Upper lobe of right lung (tissue), 1 donor: ENCODE data around the gene SLAMF6. TPM values are rescaled to one million over a fixed set of nuclear protein-coding genes. Genes with fewer than 3 reads are reported as not detected.
A peak's percentile ranks its signal among the peaks of the same experiment; 100 is the strongest.
"Not testable (repeated sequence)": the region's sequence is repeated elsewhere in the genome, so short reads cannot be mapped to it uniquely, and the experiment has no call there.

Experiments used
- ATAC-seq: fragments of 200-7000 bp; cut with Tn5 transposase; one replicate; pipeline ENCODE4 v1.9.1; 2020; ENCODE audit warnings: mild to moderate bottlenecking, moderate library complexity
- DNase-seq: peaks from one replicate; pipeline ENCODE4 v3.0.0-alpha.2; 2020
- H3K27ac ChIP-seq: fragments of 200-600 bp; one replicate; pipeline ENCODE4 v1.8.0; 2022
- H3K27me3 ChIP-seq: fragments of 200-600 bp; one replicate; pipeline ENCODE4 v1.8.0; 2022; ENCODE audit warnings: mild to moderate bottlenecking
- H3K36me3 ChIP-seq: fragments of 200-600 bp; one replicate; pipeline ENCODE4 v1.8.0; 2022
- H3K4me1 ChIP-seq: fragments of 200-600 bp; one replicate; pipeline ENCODE4 v1.8.0; 2022
- H3K4me3 ChIP-seq: fragments of 200-600 bp; one replicate; pipeline ENCODE4 v1.8.0; 2022; ENCODE audit warnings: mild to moderate bottlenecking
- H3K9me3 ChIP-seq: fragments of 200-600 bp; one replicate; pipeline ENCODE4 v1.8.0; 2022
- intact Hi-C: fragments of 100-400 bp; cut with DNase I; formaldehyde crosslinking; loops from one replicate; pipeline ENCODE4 v1.11.0; 2022
- total RNA-seq: library from RNA; stranded (reverse); fragmentation: NEBNext Ultra II Directional; extraction: Animal tissue kit (Norgen Biotek cat#: 25700); gene quantifications from one replicate; pipeline ENCODE4 v1.2.1, GENCODE V29; 2021
- TF ChIP-seq, protein P1 (sequence below): fragments of 200-600 bp; IDR thresholded peaks from one replicate; pipeline ENCODE4 v1.8.0; 2022; ENCODE audit warnings: antibody characterized with exemption
- donor health status: DM: no; HTN: yes; CAD: no; lungs with severe emphysema.

SLAMF6 gene
- total RNA-seq, 1 donor from 2014 or later: 4.4 TPM

DNA sequence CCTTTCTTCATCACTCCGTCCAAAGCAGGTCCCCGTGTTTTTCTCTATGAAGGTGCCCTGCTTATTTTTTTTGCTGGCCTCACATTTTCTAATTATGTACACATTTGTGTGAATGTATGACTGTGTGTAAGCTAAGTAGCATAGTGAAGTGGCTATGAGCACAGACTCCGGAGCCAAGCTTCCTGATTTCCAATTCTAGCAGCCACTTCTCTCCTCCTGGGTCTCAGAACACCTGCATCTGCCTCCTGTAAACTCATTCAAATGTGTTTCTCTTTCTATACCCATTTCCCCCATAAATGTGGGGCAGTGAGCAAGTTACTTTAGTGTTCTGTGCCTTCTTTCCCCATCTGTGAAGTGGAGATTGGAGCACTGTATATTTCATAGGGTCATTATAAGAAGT is 2.1 kb downstream of the SLAMF6 start:
- ATAC-seq (peak; percentile 23), DNase-seq (no peak)
- H3K27me3 ChIP-seq: no peaks in the 10 kb centered on the region
- TF ChIP-seq, protein P1, sequence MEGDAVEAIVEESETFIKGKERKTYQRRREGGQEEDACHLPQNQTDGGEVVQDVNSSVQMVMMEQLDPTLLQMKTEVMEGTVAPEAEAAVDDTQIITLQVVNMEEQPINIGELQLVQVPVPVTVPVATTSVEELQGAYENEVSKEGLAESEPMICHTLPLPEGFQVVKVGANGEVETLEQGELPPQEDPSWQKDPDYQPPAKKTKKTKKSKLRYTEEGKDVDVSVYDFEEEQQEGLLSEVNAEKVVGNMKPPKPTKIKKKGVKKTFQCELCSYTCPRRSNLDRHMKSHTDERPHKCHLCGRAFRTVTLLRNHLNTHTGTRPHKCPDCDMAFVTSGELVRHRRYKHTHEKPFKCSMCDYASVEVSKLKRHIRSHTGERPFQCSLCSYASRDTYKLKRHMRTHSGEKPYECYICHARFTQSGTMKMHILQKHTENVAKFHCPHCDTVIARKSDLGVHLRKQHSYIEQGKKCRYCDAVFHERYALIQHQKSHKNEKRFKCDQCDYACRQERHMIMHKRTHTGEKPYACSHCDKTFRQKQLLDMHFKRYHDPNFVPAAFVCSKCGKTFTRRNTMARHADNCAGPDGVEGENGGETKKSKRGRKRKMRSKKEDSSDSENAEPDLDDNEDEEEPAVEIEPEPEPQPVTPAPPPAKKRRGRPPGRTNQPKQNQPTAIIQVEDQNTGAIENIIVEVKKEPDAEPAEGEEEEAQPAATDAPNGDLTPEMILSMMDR: no peak
- H3K4me3 ChIP-seq: peak overlapping the region; percentile 40
- intact Hi-C loops: no loop called here
- H3K27ac ChIP-seq: peak overlapping the region; percentile 6
- H3K4me1 ChIP-seq: peaks cover 7% of the 10 kb centered on the region
- no peaks in the 10 kb centered on the region for H3K9me3 ChIP-seq
- H3K36me3 ChIP-seq: no peaks in the 10 kb centered on the region

DNA sequence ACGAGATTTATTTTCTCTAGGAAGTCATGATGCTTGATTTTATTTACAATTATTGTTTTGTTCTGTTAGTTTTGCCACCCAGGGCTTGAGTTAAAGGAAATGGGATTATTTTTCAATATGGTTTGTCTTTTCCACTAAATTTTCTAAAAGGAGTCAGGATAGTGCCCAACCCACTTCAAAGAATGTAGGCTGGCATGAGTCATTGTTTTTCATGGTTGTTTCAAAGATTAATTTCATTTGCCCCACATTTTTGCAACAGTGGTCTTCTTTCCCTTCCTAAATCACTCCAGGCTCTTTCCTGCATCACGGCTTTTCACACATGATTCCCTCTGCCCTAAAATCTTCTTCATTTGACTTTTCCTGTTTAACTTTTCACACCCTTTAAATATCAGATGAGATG is 2.5 kb downstream of the SLAMF6 start:
- DNase-seq: no peak
- Histone ChIP-seq H3K9me3 (no peaks in the 10 kb centered on the region), H3K4me3 (peak overlapping the region; percentile 40), H3K27me3 (no peaks in the 10 kb centered on the region), H3K27ac (no peak overlapping the region), H3K36me3 (no peaks in the 10 kb centered on the region), H3K4me1 (peaks cover 7% of the 10 kb centered on the region)
- intact Hi-C loops: no loop called here
- ATAC-seq: no peak
- TF ChIP-seq, protein P1: no peak

DNA sequence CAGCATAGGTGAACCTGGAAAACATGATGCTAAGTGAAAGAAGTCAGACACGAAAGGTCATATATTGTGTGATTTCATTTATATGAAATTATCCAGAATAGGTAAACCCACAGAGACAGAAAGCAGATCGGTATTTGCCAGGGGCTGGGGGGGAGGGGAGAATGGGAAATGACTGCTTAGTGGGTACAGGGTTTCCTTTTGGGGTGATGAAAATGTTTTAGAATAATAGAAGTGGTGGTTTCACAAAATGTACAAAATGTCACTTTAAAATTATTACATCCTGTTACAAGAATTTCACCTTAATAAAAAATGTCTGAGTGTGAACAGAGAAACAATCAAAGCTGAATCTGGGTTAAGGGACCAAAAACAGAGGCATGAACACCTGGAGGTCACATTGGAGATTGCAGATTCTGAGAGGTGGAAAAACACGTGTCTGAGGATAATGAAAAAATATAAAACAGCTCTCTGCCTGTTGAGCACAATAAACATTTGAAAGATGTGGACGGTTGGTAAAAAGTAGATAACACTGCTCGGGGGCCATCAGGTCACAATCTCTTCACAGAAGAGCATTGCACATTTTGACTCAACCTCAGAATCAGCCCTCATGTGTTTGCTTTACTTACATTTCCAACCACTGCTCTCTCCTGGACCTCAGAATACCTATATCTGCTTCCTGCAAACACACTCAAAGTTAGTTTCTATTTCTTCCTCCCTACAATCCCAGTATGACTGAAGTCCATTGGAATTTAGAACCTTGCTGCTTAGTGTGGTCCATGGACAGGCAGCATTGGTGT is 3.2 kb downstream of the SLAMF6 start:
- no peak for DNase-seq
- Histone ChIP-seq H3K9me3 (no peaks in the 10 kb centered on the region), H3K27me3 (no peaks in the 10 kb centered on the region), H3K27ac (no peak overlapping the region), H3K4me1 (peaks cover 7% of the 10 kb centered on the region), H3K36me3 (no peaks in the 10 kb centered on the region), H3K4me3 (peak overlapping the region; percentile 40)
- TF ChIP-seq, protein P1: no peak
- intact Hi-C loops: no loop called here
- peak; percentile 41 for ATAC-seq

GRCh38 chr1:160517519-160517918 is 5.5 kb downstream of the SLAMF6 start:
- H3K4me1 ChIP-seq: not testable (repeated sequence)

DNA sequence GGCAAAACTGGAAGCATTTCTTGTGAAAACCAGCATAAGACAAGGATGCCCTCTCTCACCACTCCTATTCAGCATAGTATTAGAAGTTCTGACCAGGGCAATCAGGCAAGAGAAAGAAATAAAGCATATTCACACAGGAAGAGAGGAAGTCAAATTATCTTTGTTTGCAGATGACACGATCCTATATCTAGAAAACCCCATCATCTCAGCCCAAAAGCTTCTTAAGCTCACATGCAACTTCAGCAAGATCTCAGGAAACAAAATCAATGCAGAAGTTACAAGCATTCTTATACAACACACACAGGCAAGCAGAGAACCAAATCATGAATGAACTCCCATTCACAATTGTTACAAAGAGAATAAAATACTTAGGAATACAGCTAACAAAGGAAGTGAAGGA is 7.1 kb downstream of the SLAMF6 start:
- H3K27me3 ChIP-seq, intact Hi-C loops, H3K4me3 ChIP-seq: not testable (repeated sequence)

More at GRCh38 chr1:160517519-160517918, 5.5 kb downstream of the SLAMF6 start:
- intact Hi-C loops, H3K36me3 ChIP-seq, ATAC-seq, H3K27ac ChIP-seq, H3K4me3 ChIP-seq, H3K9me3 ChIP-seq, H3K27me3 ChIP-seq, DNase-seq: not testable (repeated sequence)

DNA sequence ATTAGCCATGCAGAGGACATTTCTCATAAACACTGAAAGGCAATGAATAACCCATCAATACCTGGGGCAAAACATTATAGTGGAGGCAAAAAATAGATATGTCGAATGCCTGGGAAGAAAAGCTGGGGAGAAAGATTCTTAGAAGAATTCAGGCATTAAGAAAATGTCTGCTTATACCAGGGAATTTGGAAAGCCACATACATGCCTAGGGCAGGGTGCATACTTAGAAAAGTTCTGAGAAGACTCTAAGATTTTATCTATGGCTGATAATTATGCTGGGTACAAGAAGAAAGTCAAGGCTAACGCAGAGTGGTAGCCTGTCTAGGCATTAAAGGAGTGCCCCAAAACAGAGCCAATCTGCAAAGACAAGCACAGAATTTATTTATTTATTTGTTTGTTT is 18.4 kb downstream of the SLAMF6 start:
- Histone ChIP-seq H3K4me1 (no peaks in the 10 kb centered on the region), H3K27me3 (no peaks in the 10 kb centered on the region), H3K27ac (no peak overlapping the region), H3K9me3 (peaks cover 11% of the 10 kb centered on the region), H3K36me3 (no peaks in the 10 kb centered on the region), H3K4me3 (no peak overlapping the region)
- intact Hi-C loops: no loop called here
- DNase-seq: no peak
- TF ChIP-seq, protein P1: no peak
- ATAC-seq: no peak

More for the DNA sequence above, 7.1 kb downstream of the SLAMF6 start:
- H3K27ac ChIP-seq, DNase-seq, H3K9me3 ChIP-seq, ATAC-seq, H3K4me1 ChIP-seq, H3K36me3 ChIP-seq: not testable (repeated sequence)
